Germinal center (tissue), 1 donor: ENCODE measurements around the gene ANTKMT.
A peak's percentile ranks its signal among the peaks of the same experiment; 100 is the strongest.

Experiments
- DNase-seq: peaks from one replicate; pipeline ENCODE4 v3.0.0; 2012; ENCODE audit warnings: mixed read lengths, low spot score

ANTKMT gene

GRCh38 chr16:720990-721764 lies at the start of gene ANTKMT:
Gene ANTKMT (plus strand): TSS chr16:721146. CDS start chr16:721275, 129 bp downstream.
- peak; percentile 90 for DNase-seq

GRCh38 chr16:671353-672131 lies 49.4 kb upstream of the ANTKMT start:
- DNase-seq: no peak

- no peak for DNase-seq
Measured at GRCh38 chr16:672371-672770, 48.6 kb upstream of the ANTKMT start.

GRCh38 chr16:672851-673250 lies 48.1 kb upstream of the ANTKMT start:
- no peak for DNase-seq

GRCh38 chr16:673399-673991 lies 47.5 kb upstream of the ANTKMT start:
- DNase-seq: no peak

- DNase-seq: no peak
Measured at GRCh38 chr16:674214-674881, 46.6 kb upstream of the ANTKMT start.

GRCh38 chr16:674968-675883 lies 45.7 kb upstream of the ANTKMT start, which contains the start of gene RHBDL1:
Gene RHBDL1 (plus strand): TSS chr16:675671. CDS start chr16:675791, 120 bp downstream.
- DNase-seq: no peak

- DNase-seq: no peak
Measured at GRCh38 chr16:675884-676564, 44.9 kb upstream of the ANTKMT start.

GRCh38 chr16:676565-676902 lies 44.4 kb upstream of the ANTKMT start:
- DNase-seq: no peak

- DNase-seq: no peak
Measured at GRCh38 chr16:676913-677312, 44.0 kb upstream of the ANTKMT start.

- no peak for DNase-seq
Measured at GRCh38 chr16:677316-678190, 43.4 kb upstream of the ANTKMT start.

GRCh38 chr16:678209-678857 lies 42.6 kb upstream of the ANTKMT start:
- no peak for DNase-seq

- no peak for DNase-seq
Measured at GRCh38 chr16:678858-679813, 41.8 kb upstream of the ANTKMT start.

GRCh38 chr16:679814-680624 lies 40.9 kb upstream of the ANTKMT start, which contains the start of gene STUB1:
Gene STUB1 (plus strand): TSS chr16:680410. CDS start chr16:680526, 116 bp downstream.
- DNase-seq: peak; percentile 84

GRCh38 chr16:680625-680945 lies 40.4 kb upstream of the ANTKMT start:
- DNase-seq: no peak

- DNase-seq: no peak
Measured at GRCh38 chr16:680967-681745, 39.8 kb upstream of the ANTKMT start.
